ENCODE measurements around the gene CDIPT. TPM values are rescaled to one million over a fixed set of nuclear protein-coding genes. Genes with fewer than 3 reads are reported as not detected.

The CDIPT gene
- total RNA-seq, 1 experiment from 2014 or later: 57.1 TPM

DNA sequence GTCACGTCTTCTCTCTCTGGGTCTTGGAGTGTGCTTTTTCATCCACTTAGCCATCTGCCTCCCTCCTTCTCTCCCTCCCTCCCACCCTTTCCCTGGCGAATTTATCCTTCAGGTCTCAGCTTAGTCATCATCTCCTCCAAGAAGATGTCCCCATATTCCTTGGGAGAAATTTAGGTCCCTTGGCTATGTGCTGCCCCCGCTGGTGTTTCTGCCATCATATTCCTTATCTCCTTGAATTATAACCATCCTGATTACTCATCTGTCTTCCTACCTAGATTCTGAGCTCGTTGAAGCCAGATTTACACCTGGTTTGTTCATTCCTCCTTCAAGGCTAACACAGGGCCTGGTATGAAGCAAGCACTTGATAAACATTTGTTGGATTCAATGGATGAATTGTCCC is 31.3 kb upstream of the CDIPT start:
- intact Hi-C loops (cut with micrococcal nuclease; ENCODE audit: unreplicated experiment): loop anchor here (10.0 kb wide), 1 partner anchor 130 kb away; the partner anchor contains the start of gene C16orf92
- Histone ChIP-seq H3K9me3 (no peaks in the 10 kb centered on the region), H3K27me3 (replicated peaks; ENCODE audit: control insufficient read depth, insufficient read depth, low read length) (no peaks in the 10 kb centered on the region), H3K4me1 (peaks cover 25% of the 10 kb centered on the region), H3K36me3 (ENCODE audit: control insufficient read depth, insufficient read depth, low read length) (no peaks in the 10 kb centered on the region; the same call in none of the 2 replicates), H3K4me3 (ENCODE audit: low read depth, low read length) (no peak overlapping the region)
- Mint-ChIP-seq H3K4me1 (ENCODE audit: low read depth, unreplicated experiment) (peaks cover 21% of the 10 kb centered on the region), H3K4me3 (ENCODE audit: unreplicated experiment) (no peak overlapping the region), H3K9me3 (ENCODE audit: unreplicated experiment) (no peaks in the 10 kb centered on the region), H3K27me3 (ENCODE audit: insufficient read depth, unreplicated experiment) (no peaks in the 10 kb centered on the region), H3K27ac (ENCODE audit: unreplicated experiment) (no peak overlapping the region), H3K36me3 (ENCODE audit: insufficient read depth, unreplicated experiment) (peaks cover 7% of the 10 kb centered on the region)
- TF ChIP-seq, protein P1, sequence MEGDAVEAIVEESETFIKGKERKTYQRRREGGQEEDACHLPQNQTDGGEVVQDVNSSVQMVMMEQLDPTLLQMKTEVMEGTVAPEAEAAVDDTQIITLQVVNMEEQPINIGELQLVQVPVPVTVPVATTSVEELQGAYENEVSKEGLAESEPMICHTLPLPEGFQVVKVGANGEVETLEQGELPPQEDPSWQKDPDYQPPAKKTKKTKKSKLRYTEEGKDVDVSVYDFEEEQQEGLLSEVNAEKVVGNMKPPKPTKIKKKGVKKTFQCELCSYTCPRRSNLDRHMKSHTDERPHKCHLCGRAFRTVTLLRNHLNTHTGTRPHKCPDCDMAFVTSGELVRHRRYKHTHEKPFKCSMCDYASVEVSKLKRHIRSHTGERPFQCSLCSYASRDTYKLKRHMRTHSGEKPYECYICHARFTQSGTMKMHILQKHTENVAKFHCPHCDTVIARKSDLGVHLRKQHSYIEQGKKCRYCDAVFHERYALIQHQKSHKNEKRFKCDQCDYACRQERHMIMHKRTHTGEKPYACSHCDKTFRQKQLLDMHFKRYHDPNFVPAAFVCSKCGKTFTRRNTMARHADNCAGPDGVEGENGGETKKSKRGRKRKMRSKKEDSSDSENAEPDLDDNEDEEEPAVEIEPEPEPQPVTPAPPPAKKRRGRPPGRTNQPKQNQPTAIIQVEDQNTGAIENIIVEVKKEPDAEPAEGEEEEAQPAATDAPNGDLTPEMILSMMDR (IDR thresholded peaks at IDR 0.05; ENCODE audit: insufficient read depth in 1 of 2, low read depth in 1 of 2, low read length in 1 of 2, severe bottlenecking in 1 of 2, unreplicated experiment in 1 of 2): no peak
- POLR2A ChIA-PET: no interaction called here
- no peak for DNase-seq
- BruUV-seq (replicated peaks): no TSS peak
- CTCF ChIA-PET: no interaction called here

DNA sequence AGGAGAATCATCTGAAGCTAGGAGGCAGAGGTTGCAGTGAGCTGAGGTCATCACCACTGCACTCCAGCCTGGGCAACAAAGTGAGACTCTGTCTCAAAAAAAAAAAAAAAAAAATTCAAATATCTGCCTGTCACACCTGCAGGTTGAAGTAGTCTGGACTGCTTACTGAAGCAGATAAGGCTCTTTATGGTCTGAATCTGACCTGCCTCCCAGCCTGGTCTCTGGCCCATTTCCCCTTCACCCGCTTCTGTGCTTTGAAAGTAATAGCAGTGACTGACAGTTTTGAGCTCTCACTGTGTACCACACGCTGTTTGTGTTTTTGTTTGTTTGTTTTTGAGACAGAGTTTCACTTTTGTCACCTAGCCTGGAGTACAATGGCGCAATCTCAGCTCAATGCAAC is 30.5 kb upstream of the CDIPT start:
- Mint-ChIP-seq H3K4me3 (ENCODE audit: unreplicated experiment) (no peak overlapping the region), H3K27me3 (ENCODE audit: insufficient read depth, unreplicated experiment) (no peaks in the 10 kb centered on the region), H3K27ac (ENCODE audit: unreplicated experiment) (no peak overlapping the region), H3K4me1 (ENCODE audit: low read depth, unreplicated experiment) (peaks cover 14% of the 10 kb centered on the region), H3K36me3 (ENCODE audit: insufficient read depth, unreplicated experiment) (peaks cover 7% of the 10 kb centered on the region), H3K9me3 (ENCODE audit: unreplicated experiment) (no peaks in the 10 kb centered on the region)
- BruUV-seq (replicated peaks): no TSS peak
- Histone ChIP-seq H3K27me3 (replicated peaks; ENCODE audit: control insufficient read depth, insufficient read depth, low read length) (no peaks in the 10 kb centered on the region), H3K4me1 (peaks cover 23% of the 10 kb centered on the region), H3K36me3 (ENCODE audit: control insufficient read depth, insufficient read depth, low read length) (no peaks in the 10 kb centered on the region; the same call in none of the 2 replicates), H3K4me3 (ENCODE audit: low read depth, low read length) (no peak overlapping the region), H3K9me3 (no peaks in the 10 kb centered on the region)
- CTCF ChIA-PET: interaction anchor here (0.6 kb wide), 1 partner anchor 78 kb away, joined by 3 read pairs; no protein-coding TSS in a partner anchor
- POLR2A ChIA-PET: no interaction called here
- intact Hi-C loops (cut with micrococcal nuclease; ENCODE audit: unreplicated experiment): loop anchor here (10.0 kb wide), 1 partner anchor 131 kb away; the partner anchor contains the start of gene C16orf92
- DNase-seq: no peak
- TF ChIP-seq, protein P1 (IDR thresholded peaks at IDR 0.05; ENCODE audit: insufficient read depth in 1 of 2, low read depth in 1 of 2, low read length in 1 of 2, severe bottlenecking in 1 of 2, unreplicated experiment in 1 of 2): no peak

DNA sequence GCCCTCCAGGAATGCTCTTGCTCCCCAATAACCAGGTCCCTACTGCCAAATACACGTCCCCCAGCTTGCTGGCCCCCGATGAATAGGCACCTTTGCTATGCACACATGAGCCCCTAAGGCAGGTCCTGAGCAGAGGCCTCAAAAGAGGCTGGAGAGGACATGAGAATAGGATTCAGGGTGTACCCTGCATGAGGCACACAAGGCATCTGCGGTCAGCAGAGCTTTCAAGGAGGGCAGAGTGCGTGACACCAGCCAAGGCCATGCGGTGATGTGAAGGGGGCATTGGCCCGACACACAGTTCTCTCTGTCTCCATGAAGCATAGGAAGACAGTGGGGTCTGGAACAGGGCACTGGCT is 29.4 kb upstream of the CDIPT start:
- Mint-ChIP-seq H3K27ac (ENCODE audit: unreplicated experiment) (peak overlapping the region; percentile 95), H3K27me3 (ENCODE audit: insufficient read depth, unreplicated experiment) (no peaks in the 10 kb centered on the region), H3K9me3 (ENCODE audit: unreplicated experiment) (no peaks in the 10 kb centered on the region), H3K4me1 (ENCODE audit: low read depth, unreplicated experiment) (peaks cover 11% of the 10 kb centered on the region), H3K4me3 (ENCODE audit: unreplicated experiment) (no peak overlapping the region), H3K36me3 (ENCODE audit: insufficient read depth, unreplicated experiment) (peaks cover 7% of the 10 kb centered on the region)
- TF ChIP-seq, protein P1 (IDR thresholded peaks at IDR 0.05; ENCODE audit: insufficient read depth in 1 of 2, low read depth in 1 of 2, low read length in 1 of 2, severe bottlenecking in 1 of 2, unreplicated experiment in 1 of 2): no peak
- Histone ChIP-seq H3K4me1 (peaks cover 19% of the 10 kb centered on the region), H3K36me3 (ENCODE audit: control insufficient read depth, insufficient read depth, low read length) (no peaks in the 10 kb centered on the region; the same call in none of the 2 replicates), H3K9me3 (no peaks in the 10 kb centered on the region), H3K27me3 (replicated peaks; ENCODE audit: control insufficient read depth, insufficient read depth, low read length) (no peaks in the 10 kb centered on the region), H3K4me3 (ENCODE audit: low read depth, low read length) (no peak overlapping the region)
- no peak for DNase-seq
- BruUV-seq (replicated peaks): no TSS peak
- ChIA-PET POLR2A (no interaction called here), CTCF (no interaction called here)
- intact Hi-C loops (cut with micrococcal nuclease; ENCODE audit: unreplicated experiment): loop anchor here (10.0 kb wide), 1 partner anchor 132 kb away; the partner anchor contains the start of gene C16orf92
